NCI-H1105 (cell line): ENCODE results near the gene CCDC190.
"Not testable (repeated sequence)": the region's sequence is repeated elsewhere in the genome, so short reads cannot be mapped to it uniquely, and the experiment has no call there.

Experiments
- DNase-seq: peaks from one replicate; lab custom pipeline; 2025; lab: John Stamatoyannopoulos, UW

The CCDC190 gene

GRCh38 chr1:162832470-162832869 is 28.5 kb downstream of the CCDC190 start:
- no peak for DNase-seq

GRCh38 chr1:162829268-162829667 is 31.7 kb downstream of the CCDC190 start:
- no peak for DNase-seq

GRCh38 chr1:162823771-162824525 is 37.0 kb downstream of the CCDC190 start:
- DNase-seq, result no peak

GRCh38 chr1:162823231-162823630 is 37.7 kb downstream of the CCDC190 start:
- no peak for DNase-seq

- peak; percentile 66 for DNase-seq
Measured at GRCh38 chr1:162822391-162823200, 38.4 kb downstream of the CCDC190 start.

- DNase-seq, result not testable (repeated sequence)
Measured at GRCh38 chr1:162818666-162819065, 42.3 kb downstream of the CCDC190 start.

GRCh38 chr1:162818136-162818535 is 42.8 kb downstream of the CCDC190 start:
- DNase-seq, result not testable (repeated sequence)

GRCh38 chr1:162812357-162812756 is 48.6 kb downstream of the CCDC190 start:
- DNase-seq, result not testable (repeated sequence)

- DNase-seq, result not testable (repeated sequence)
Measured at GRCh38 chr1:162807503-162807902, 53.5 kb downstream of the CCDC190 start.
